ENCODE data around the gene ARHGAP1.
"Not testable (repeated sequence)": the region's sequence is repeated elsewhere in the genome, so short reads cannot be mapped to it uniquely, and the experiment has no call there.

The ARHGAP1 gene

DNA sequence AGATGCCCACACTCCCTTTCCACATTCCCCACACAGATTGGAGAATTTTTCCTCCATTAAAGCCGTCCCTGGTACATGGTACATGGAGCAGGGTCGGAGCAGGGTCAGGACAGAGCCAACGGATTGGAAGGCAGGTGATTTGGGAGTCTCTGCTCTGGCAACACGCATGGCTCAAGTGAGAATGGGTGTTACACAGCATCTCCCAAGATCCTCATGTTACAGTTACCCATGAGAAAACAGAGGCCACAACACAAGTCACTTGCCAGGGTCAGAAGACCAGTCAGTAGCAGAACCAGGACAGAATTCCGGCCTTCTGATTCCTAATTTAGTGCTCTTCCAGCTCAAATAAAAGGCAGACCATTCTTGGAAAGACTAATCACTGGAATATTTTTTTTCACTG is 10.9 kb upstream of the ARHGAP1 start:
- no peak overlapping the region for H3K4me3 Mint-ChIP-seq
- H3K9me3 Mint-ChIP-seq: no peaks in the 10 kb centered on the region
- DNase-seq (ENCODE audit: low spot score in 2 of 2) (no peak), ATAC-seq (no peak)
- no peaks in the 10 kb centered on the region for H3K4me1 Mint-ChIP-seq
- H3K27ac Mint-ChIP-seq: peak overlapping the region; percentile 45
- peaks cover 27% of the 10 kb centered on the region for H3K36me3 Mint-ChIP-seq

DNA sequence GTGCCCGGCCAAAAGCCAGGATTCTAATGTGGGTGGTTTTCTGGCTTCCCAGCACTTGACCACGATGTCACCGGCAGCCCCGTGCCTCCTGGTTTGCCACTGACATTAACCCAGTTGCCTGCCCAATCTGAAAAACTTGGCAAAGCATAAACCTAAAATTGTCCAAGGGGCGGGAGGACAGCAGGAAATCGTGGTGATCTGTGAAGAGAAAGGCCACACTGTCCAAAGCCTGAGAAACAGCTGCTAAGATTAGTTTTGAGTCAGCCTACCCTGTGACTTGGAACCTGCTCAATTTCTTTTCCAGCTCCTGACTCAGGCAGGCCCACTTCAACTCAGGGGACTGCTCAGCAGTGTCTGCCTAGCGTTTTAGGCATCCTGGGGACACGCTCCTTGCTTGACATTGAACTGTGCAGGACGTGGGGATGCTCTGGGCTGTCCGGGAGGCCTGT is 10.4 kb upstream of the ARHGAP1 start:
- Mint-ChIP-seq H3K4me3 (no peak overlapping the region), H3K9me3 (no peaks in the 10 kb centered on the region), H3K4me1 (no peaks in the 10 kb centered on the region), H3K27ac (peak overlapping the region; percentile 45), H3K36me3 (peaks cover 32% of the 10 kb centered on the region)
- DNase-seq (ENCODE audit: low spot score in 2 of 2): no peak
- ATAC-seq: peak; percentile 26

DNA sequence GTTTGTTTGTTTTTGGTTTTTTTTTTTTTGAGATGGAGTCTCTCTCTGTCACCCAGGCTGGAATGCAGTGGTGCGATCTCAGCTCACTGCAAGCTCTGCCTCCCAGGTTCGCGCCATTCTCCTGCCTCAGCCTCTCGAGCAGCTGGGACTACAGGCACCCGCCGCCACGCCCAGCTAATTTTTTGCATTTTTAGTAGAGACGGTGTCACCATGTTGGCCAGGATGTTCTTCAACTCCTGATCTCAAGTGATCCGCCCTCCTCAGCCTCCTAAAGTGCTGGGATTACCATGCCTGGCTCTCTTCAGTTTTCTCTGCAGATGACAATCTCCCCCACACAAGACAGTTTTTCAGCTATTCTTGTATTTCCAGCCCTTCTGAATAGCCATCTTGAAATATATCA is 8.9 kb upstream of the ARHGAP1 start:
- H3K9me3 Mint-ChIP-seq, H3K27ac Mint-ChIP-seq: not testable (repeated sequence)

DNA sequence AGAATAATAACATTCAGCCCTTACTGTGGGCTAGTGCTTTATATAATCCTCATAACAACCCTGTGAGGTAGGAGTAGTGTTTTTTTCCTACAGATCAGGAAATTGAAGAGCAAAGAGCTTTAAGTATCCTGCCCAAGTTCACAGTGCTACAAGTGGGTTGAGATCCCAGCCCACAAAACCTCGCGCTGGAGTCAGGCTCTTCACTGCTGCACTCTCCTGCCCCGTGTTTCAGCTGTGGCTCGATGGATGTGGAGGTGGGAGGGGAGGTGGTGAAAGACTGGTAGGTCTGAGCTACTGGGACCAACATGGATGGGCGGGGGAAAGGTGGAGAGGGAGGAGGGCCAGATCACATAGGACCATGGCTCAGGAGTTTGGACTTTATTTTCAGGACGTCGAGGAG is 6.5 kb upstream of the ARHGAP1 start:
- H3K4me1 Mint-ChIP-seq: peaks cover 17% of the 10 kb centered on the region
- H3K4me3 Mint-ChIP-seq: no peak overlapping the region
- H3K27ac Mint-ChIP-seq: peak overlapping the region; percentile 18
- H3K9me3 Mint-ChIP-seq: no peaks in the 10 kb centered on the region
- ATAC-seq (no peak), DNase-seq (ENCODE audit: low spot score in 2 of 2) (no peak)
- peaks cover 69% of the 10 kb centered on the region for H3K36me3 Mint-ChIP-seq

More for the DNA sequence above, 8.9 kb upstream of the ARHGAP1 start:
- not testable (repeated sequence) for H3K4me3 Mint-ChIP-seq; DNase-seq (ENCODE audit: low spot score in 2 of 2); ATAC-seq; H3K4me1 Mint-ChIP-seq
- H3K36me3 Mint-ChIP-seq: peaks cover 46% of the 10 kb centered on the region

DNA sequence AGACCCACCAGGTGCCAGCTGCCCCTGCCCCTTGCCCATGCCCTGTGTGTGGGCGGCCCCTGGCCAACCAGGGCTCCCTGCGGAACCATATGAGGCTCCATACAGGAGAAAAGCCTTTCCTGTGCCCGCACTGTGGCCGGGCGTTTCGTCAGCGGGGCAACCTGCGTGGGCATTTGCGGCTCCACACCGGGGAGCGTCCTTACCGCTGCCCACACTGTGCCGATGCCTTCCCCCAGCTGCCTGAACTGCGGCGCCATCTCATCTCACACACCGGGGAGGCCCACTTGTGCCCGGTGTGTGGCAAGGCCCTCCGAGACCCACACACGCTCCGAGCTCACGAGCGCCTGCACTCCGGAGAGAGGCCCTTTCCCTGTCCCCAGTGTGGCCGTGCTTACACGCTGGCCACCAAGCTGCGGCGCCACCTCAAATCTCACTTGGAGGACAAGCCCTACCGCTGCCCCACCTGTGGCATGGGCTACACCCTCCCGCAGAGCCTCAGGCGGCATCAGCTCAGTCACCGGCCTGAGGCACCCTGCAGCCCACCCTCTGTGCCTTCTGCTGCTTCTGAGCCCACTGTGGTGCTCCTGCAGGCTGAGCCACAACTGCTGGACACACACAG is 4.8 kb upstream of the ARHGAP1 start:
- H3K9me3 Mint-ChIP-seq: no peaks in the 10 kb centered on the region
- H3K36me3 Mint-ChIP-seq: peaks cover 86% of the 10 kb centered on the region
- no peak overlapping the region for H3K4me3 Mint-ChIP-seq
- H3K4me1 Mint-ChIP-seq: peaks cover 24% of the 10 kb centered on the region
- DNase-seq (ENCODE audit: low spot score in 2 of 2) (no peak), ATAC-seq (no peak)
- no peak overlapping the region for H3K27ac Mint-ChIP-seq

DNA sequence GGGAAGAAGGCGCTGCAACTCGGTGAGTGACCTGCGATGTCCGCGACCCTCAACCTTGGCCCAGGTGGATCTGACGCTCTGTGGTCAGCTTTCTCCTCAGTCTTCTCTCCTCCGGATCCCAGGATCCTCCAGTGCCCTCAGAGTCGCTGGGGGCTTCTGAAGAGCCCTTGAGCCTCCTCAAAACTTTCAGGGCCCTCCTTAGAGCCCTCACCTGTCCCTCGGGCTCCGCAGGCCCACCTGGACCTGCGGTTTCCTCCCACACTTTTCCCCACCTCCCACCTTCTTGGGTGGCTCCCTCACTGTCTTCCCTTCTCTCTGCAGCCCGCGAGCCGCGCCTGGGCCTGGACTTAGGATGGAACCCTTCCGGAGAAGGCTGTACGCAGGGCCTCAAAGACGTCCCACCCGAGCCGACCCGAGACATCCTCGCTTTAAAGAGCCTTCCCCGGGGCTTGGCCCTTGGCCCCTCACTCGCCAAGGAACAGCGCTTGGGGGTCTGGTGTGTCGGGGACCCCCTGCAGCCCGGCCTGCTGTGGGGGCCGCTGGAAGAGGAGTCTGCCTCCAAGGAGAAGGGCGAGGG is 747 bp upstream of the ARHGAP1 start:
- peak in 1 of 2 donors; percentile 55 for DNase-seq (ENCODE audit: low spot score in 2 of 2)
- Mint-ChIP-seq H3K27ac (peak overlapping the region; percentile 97), H3K9me3 (no peaks in the 10 kb centered on the region), H3K4me1 (peaks cover 48% of the 10 kb centered on the region), H3K4me3 (peak overlapping the region; percentile 87), H3K36me3 (peaks cover 73% of the 10 kb centered on the region)
- ATAC-seq: no peak

DNA sequence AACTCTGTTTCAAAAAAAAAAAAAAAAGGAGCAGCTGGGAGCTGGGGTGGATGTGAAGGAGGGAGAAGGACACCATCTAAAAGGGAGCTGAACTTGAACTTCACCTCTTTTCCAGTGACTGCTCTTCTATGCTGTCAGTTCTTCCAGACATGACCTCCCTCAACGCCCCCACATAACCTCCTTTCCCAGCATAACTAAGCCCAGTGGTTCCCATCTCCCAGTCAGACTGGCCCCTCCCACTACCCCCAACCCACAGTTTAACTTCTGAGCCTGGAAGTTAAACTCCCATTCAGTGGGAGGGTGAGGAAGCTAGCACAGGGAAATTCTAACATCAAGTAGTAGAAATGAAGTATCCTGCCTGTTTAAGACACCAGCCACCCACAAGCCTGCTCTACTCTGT is 1.8 kb downstream of the ARHGAP1 start:
- Mint-ChIP-seq H3K36me3 (peaks cover 73% of the 10 kb centered on the region), H3K9me3 (no peaks in the 10 kb centered on the region), H3K4me1 (peaks cover 58% of the 10 kb centered on the region), H3K27ac (peak overlapping the region; percentile 97), H3K4me3 (peak overlapping the region; percentile 87)
- ATAC-seq (no peak), DNase-seq (ENCODE audit: low spot score in 2 of 2) (no peak)

DNA sequence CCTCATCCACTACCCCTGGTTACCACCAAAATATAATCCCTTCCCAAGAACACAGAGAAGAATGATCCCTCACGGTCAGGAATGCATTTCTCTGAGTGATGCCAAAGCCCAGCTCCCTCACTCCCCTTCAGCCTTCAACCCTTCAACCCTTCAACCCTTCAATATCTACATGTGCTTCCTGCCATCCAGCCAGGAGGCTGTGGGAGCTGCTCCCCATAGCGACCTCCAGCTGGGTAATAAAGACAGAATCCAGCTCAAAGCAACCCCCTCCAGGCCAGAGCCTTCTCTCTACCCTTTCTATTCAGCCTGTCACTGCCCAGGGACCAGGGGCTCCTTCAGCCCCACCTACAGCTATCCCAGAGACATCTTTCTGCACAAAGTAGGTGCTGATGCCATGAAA is 2.7 kb downstream of the ARHGAP1 start:
- DNase-seq (ENCODE audit: low spot score in 2 of 2) (no peak), ATAC-seq (no peak)
- Mint-ChIP-seq H3K4me1 (peaks cover 49% of the 10 kb centered on the region), H3K9me3 (no peaks in the 10 kb centered on the region), H3K4me3 (peak overlapping the region; percentile 87), H3K36me3 (peaks cover 73% of the 10 kb centered on the region), H3K27ac (peak overlapping the region; percentile 86)

DNA sequence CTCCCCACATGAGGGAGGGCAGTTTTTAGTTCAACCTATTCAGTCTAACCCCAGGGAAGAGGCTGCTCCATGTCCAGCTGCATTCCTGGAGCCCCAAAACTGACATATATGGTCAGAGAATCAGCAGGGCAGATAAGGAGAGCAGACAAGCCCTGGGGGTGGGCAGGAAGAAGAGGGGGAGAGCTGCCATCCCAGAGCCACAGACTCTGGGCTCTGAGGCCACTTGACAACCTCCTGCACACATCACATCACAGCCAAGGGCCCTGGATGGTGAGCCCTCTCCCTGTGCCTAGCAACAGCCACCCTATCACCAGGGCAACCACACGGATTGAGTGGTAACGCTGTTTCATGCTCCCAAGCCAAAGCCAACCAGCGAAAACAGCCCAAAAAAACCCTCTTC is 3.1 kb downstream of the ARHGAP1 start:
- Mint-ChIP-seq H3K4me1 (peaks cover 45% of the 10 kb centered on the region), H3K4me3 (no peak overlapping the region), H3K9me3 (no peaks in the 10 kb centered on the region), H3K27ac (peak overlapping the region; percentile 86), H3K36me3 (peaks cover 73% of the 10 kb centered on the region)
- ATAC-seq (no peak), DNase-seq (ENCODE audit: low spot score in 2 of 2) (no peak)

DNA sequence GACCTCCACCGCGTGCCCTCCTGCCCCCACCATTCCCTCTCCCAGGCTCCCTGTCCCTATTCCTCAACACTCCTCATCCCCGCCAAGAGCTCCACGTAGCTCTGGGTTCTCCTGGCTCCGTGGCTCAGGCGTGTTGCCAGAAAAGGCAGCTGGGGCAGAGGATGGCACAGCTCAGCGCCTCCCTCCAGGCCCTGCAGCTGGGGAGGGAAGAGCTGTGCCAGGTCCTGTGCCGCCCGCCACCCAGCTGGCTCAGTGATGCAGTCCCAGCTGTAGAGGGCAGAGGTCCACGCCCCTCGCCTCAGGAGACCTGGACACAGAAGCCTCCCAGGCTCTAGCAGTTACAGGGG is 4.2 kb downstream of the ARHGAP1 start:
- peaks cover 75% of the 10 kb centered on the region for H3K36me3 Mint-ChIP-seq

DNA sequence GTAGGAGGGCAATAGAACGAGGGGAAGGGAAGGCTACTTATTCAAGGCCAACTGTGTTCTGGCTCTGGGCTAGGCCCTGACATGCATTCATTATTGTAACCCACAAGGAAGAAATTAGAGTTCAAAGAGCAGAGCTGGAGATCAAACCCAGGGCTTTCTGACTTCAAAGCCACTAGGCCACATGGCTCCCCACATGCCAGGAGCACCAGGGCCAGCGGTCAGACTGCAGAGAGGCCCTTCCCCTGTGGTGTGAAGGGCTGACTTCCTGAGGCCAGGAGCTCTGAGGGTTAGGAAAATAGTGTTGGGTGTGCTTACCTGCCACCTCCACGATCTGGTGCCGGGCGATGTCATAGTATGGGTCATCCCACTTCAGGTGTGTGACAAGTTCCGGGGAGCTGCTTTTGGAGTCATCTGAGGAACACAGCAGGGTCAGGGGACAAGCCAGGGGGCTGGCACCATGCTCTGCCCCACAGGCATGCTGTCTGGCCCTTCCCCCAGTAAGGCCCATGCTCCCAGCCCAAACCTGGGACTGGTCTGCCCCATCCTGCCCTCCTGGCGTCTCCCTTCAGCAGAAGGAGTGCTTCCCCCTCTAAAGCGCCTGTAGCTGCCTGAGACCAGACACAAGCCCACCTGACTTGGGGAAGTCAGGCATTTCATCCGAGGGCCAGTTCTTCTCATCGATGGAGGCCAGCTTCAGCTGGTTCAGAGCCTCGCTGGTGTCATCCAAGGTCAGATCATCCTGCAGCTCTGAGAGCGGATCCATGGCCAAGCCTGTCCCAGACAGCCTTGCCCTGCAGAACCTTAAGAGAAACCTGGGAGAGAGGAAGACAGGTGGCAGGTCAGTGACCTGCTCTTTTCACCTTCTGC is 4.8 kb downstream of the ARHGAP1 start:
- ATAC-seq: no peak
- peaks cover 75% of the 10 kb centered on the region for H3K36me3 Mint-ChIP-seq
- H3K4me1 Mint-ChIP-seq: peaks cover 35% of the 10 kb centered on the region
- H3K27ac Mint-ChIP-seq: peak overlapping the region; percentile 89
- DNase-seq (ENCODE audit: low spot score in 2 of 2): no peak
- H3K4me3 Mint-ChIP-seq: no peak overlapping the region
- no peaks in the 10 kb centered on the region for H3K9me3 Mint-ChIP-seq

More for the DNA sequence above, 4.2 kb downstream of the ARHGAP1 start:
- no peak for ATAC-seq
- no peaks in the 10 kb centered on the region for H3K9me3 Mint-ChIP-seq
- peaks cover 36% of the 10 kb centered on the region for H3K4me1 Mint-ChIP-seq
- no peak for DNase-seq (ENCODE audit: low spot score in 2 of 2)
- H3K4me3 Mint-ChIP-seq: no peak overlapping the region
- peak overlapping the region; percentile 89 for H3K27ac Mint-ChIP-seq

DNA sequence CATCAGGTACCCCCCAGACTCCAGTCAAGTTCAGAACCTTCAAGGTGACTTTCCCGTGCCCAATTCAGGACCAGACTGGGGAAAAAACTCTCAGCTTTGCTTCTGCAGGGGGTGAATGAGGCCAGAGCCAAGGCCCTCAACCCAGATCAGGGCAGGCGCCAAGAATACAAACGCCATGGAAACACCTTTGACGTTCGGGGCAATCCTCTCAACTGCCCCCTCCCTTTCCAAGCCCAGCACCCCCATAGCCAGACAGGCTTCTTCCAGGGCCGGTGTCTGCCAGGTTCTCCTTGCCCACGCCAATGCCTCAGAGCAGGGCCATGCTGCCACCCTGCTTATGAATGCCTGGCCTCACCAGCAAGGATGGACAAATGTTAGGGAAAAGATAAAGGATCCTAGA is 5.8 kb downstream of the ARHGAP1 start:
- Mint-ChIP-seq H3K36me3 (peaks cover 77% of the 10 kb centered on the region), H3K9me3 (no peaks in the 10 kb centered on the region), H3K4me3 (no peak overlapping the region), H3K27ac (peak overlapping the region; percentile 89), H3K4me1 (peaks cover 35% of the 10 kb centered on the region)
- ATAC-seq (no peak), DNase-seq (ENCODE audit: low spot score in 2 of 2) (no peak)

DNA sequence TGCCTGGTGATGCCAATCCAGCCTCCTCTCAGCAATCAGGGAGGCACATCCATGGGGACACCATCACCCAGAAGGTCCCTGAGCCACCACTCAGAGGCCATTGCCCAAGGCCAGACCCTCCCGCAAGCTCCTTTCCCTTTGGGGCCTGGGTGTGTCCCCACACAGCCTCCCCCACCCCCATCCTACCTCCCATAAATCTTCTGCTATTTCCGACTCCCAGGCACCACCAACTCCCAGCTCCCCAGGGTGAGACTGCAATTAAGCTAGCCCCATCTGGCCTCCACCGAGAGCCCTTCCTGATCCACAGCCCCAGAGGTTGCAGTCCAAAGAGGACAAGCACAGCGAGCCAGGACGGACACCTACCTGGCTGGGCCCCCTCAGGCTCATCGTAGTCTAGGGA is 6.3 kb downstream of the ARHGAP1 start:
- DNase-seq (ENCODE audit: low spot score in 2 of 2): no peak
- no peak for ATAC-seq
- Mint-ChIP-seq H3K9me3 (no peaks in the 10 kb centered on the region), H3K4me1 (peaks cover 33% of the 10 kb centered on the region), H3K27ac (peak overlapping the region; percentile 89), H3K4me3 (no peak overlapping the region), H3K36me3 (peaks cover 82% of the 10 kb centered on the region)

DNA sequence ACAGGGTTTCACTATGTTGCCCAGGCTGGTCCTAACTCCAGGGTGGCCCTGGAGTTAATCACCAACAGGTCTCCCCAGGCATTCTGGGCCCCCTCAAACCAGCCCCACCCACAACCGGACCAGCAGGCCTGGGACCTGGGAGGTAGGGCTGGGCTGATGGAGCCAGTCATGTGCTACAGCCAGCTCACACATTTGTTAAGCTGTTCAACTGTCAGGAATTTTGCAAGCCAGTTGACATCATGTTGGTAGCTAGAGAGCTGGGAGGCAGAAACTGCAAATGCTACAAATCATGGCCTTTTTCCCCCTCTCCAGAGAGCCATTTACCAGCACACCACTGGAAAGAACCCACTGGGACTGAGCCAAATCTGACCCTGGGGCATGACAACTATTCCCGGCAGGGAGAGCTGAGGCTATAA is 6.8 kb downstream of the ARHGAP1 start:
- H3K9me3 Mint-ChIP-seq: no peaks in the 10 kb centered on the region
- no peak overlapping the region for H3K4me3 Mint-ChIP-seq
- H3K4me1 Mint-ChIP-seq: peaks cover 28% of the 10 kb centered on the region
- DNase-seq (ENCODE audit: low spot score in 2 of 2) (no peak), ATAC-seq (no peak)
- H3K36me3 Mint-ChIP-seq: peaks cover 86% of the 10 kb centered on the region
- H3K27ac Mint-ChIP-seq: no peak overlapping the region

DNA sequence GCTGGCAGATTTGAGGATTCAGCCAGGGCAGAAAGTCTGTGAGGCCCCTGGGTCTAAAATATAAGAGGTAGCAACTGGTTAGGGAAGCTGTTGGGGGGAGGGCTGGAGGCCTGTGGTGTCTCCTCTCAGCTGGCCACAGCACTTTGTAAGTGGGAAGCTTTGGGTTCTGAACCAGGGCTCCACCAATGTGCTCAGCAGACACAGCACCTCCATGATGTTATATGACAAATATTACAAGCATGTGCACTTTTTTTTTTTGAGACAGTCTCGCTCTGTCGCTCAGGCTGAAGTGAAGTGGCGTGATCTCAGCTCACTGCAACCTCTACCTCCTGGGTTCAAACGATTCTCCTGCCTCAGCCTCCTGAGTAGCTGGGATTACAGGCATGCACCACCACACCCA is 8.0 kb downstream of the ARHGAP1 start:
- H3K4me3 Mint-ChIP-seq: no peak overlapping the region
- H3K27ac Mint-ChIP-seq: no peak overlapping the region
- ATAC-seq: no peak
- DNase-seq (ENCODE audit: low spot score in 2 of 2): no peak
- H3K36me3 Mint-ChIP-seq: peaks cover 89% of the 10 kb centered on the region
- no peaks in the 10 kb centered on the region for H3K9me3 Mint-ChIP-seq
- peaks cover 17% of the 10 kb centered on the region for H3K4me1 Mint-ChIP-seq

DNA sequence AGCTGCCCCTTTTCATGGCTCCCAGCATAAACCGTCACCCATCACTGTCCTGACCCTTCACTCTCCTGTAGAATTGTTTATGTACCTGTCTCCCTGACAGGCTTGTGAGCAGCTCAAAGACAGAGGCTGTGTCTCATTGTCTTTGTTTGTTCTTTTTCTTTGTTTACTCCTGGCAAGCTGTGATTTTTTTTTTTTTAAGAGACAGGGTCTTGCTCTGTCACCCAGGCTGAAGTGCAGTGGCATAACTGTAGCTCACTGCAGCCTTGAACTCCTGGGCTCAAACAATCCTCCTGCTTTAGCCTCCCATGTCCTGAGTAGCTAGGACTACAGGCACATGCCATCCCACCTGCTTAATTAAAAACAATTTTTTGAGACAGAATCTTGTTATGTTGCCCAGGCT is 9.7 kb downstream of the ARHGAP1 start:
- Mint-ChIP-seq H3K4me3 (no peak overlapping the region), H3K36me3 (peaks cover 97% of the 10 kb centered on the region), H3K9me3 (no peaks in the 10 kb centered on the region), H3K27ac (peak overlapping the region; percentile 63), H3K4me1 (peaks cover 9% of the 10 kb centered on the region)
- DNase-seq (ENCODE audit: low spot score in 2 of 2) (no peak), ATAC-seq (no peak)

Measured in stimulated activated effector memory CD8-positive, alpha-beta T cell treated with anti-CD3 and anti-CD28 coated beads, Interleukin-12 subunit alpha, Interleukin-12 subunit beta, amount 100 ng/mL, for 72 hours (primary cell).